ENCODE results near the gene SUCLG2.
"Not testable (repeated sequence)": the region's sequence is repeated elsewhere in the genome, so short reads cannot be mapped to it uniquely, and the experiment has no call there.

SUCLG2 gene

GRCh38 chr3:67608034-67608433 lies 46.4 kb downstream of the SUCLG2 start:
- DNase-seq (ENCODE audit: low read depth): no peak

DNA sequence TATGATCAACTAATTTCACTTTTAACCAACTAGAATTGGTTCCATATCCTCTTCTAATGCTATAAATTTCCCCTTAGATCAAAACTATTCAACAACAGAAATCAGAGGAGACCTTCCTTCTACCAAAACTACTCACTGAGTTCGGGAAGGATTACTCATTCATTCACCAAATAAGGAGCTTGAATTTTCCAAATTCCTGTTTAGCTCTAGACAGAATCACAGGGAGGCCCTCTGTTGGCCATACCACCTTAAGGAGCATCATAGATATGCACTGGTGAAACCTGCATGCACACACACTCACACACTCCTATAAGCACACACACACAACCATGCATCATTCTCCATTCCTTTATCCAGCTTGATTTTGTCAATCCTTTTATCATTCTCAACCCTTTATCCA lies 49.0 kb downstream of the SUCLG2 start:
- no peak for DNase-seq (ENCODE audit: low read depth)

DNA sequence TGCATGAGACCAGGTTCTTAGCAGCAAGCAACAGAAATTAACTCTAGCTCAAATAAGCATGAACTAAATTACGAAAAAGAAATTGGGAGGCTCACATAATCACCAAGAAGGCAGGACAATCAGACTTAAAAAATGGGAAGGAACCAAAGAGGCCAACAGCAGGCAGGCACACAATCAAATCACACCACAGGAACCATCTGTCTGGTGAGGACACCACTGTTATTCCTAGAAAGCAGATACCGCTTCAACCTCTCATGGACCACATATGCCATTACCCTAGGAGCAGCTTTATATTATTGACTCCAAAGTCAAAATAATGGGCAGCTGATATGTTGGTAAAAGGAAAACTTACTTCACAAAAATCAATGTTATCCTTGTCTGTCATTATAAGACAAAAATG lies 51.6 kb downstream of the SUCLG2 start:
- no peak for DNase-seq (ENCODE audit: low read depth)

GRCh38 chr3:67601919-67602608 lies 52.3 kb downstream of the SUCLG2 start:
- DNase-seq (ENCODE audit: low read depth): no peak

DNA sequence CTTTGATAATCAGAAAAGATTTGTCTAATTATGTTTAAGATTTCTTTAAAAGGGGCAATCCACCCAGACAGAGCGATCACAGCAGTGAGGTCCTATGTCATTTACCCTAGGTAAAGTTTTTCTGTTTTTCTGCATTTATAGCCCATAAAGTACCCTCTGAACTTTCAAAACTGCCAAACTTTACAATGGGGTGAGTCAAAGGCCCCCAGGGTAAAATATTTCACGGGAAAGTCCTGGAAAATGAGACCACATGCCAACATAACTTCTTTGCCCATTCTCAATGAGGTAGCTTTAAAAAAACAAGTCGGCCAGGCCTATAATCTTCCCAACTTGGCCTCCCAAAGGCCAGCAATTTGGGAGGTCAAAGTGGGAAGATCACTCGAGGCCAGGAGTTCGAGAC lies 53.0 kb downstream of the SUCLG2 start:
- no peak for DNase-seq (ENCODE audit: low read depth)

- no peak for DNase-seq (ENCODE audit: low read depth)
Observed at GRCh38 chr3:67599821-67600220, 54.6 kb downstream of the SUCLG2 start.

- DNase-seq (ENCODE audit: low read depth): no peak
Observed at GRCh38 chr3:67598814-67599556, 55.4 kb downstream of the SUCLG2 start.

- DNase-seq (ENCODE audit: low read depth): no peak
Observed at GRCh38 chr3:67595424-67595823, 59.0 kb downstream of the SUCLG2 start.

GRCh38 chr3:67593761-67594234 lies 60.6 kb downstream of the SUCLG2 start:
- DNase-seq (ENCODE audit: low read depth): no peak

DNA sequence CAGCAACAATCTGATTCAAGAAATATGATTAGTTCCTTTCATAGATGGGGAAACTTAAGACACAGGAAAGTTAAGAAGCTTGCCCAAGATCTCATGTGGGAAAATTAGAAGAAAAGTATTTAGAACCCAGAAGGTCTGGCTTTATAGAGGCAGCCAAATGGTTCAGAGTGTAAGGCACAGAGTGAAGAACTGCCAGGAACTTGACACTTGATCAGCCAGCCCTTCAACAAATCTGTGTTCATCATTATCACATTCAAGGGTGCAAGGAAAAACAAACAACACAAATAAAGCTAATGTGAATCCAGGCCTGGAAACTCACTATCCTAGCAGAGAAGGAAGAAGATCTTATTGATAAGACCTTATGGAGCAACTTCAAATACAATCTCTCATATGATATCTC lies 62.4 kb downstream of the SUCLG2 start:
- no peak for DNase-seq (ENCODE audit: low read depth)

GRCh38 chr3:67587811-67588210 lies 66.6 kb downstream of the SUCLG2 start:
- DNase-seq (ENCODE audit: low read depth): no peak

DNA sequence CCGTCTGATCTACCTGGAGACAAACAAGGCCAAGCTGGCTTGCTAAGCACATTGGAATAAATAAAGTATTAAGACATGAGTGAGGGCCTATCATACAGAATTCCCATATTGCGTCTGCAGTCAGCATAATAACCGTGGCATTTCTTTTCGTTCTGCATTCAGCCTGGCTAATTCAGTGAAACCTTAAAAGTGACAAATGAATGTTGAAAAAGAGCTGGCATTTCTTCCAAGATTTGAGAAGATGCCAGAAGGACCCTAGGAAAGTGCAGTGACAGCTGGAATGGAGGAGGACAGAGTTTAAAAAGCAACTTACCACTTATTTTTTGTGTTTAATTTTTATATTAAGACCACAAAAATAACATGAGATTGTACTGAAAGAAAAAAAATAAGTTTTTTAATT lies 67.1 kb downstream of the SUCLG2 start:
- no peak for DNase-seq (ENCODE audit: low read depth)

GRCh38 chr3:67584608-67585007 lies 69.8 kb downstream of the SUCLG2 start:
- not testable (repeated sequence) for DNase-seq (ENCODE audit: low read depth)

DNA sequence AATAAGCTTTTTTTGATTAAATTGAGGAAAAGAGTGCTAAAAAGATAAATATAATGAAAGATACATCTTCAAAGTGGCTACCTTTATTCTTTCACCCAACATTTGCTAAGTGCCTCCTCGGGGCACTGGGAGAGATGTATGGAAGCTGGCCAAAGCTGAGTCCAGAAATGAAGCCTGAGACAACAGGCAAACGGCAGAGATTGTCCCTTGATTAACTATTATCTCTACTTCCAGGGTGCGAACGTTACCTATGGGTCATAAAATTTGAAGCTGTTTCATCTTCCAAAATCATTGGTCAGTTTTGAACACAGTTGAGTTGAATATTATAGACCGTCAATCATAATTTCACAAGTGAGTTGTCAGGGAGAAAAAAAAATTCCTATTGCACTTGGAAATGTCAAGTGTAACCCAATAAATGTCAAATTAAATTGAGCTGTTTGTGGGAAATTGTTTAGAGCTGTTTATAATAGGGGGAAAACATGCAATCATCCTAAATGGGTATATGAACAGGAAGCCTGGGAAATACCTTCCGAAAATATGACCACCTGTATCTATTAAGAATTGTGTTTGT lies 73.9 kb downstream of the SUCLG2 start:
- no peak for DNase-seq (ENCODE audit: low read depth)

- no peak for DNase-seq (ENCODE audit: low read depth)
Observed at GRCh38 chr3:67578416-67578815, 76.0 kb downstream of the SUCLG2 start.

DNA sequence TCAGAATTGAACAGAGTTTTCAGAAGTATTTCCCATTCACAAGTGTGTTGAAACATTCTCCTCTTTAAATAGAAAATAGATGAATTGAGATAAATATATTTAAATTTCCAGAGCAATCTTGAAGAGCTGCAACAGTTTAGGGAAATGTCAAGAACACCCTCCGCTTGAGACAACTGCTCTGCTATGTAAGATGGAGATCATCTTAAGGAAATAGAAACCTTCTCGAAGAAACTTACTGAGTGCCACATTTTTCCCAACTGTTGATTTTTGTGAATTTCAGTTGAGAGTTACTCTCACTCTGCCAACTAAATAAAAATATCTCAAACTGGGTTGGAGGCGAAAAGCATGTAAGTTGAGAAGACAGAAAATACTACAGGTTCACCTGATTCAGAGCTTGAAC lies 78.0 kb downstream of the SUCLG2 start:
- no peak for DNase-seq (ENCODE audit: low read depth)

DNA sequence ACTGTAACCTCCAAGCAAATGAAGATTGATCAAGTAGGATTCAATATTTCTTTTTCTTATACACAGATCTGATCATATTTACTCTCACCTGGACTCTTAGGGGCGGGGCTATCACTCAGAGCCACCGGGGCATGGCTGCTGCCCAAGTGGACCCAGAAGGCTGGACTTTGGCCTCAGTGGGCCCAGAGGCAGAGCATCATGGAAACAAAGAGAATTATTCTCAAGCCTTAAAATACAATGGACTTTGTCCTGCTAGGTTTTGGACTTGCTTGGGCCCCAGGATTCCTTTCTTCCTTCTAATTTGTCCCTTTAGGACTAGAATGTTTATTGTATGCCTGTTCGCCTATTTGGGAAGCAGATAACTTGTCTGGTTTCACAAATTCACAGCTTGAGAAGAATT lies 85.1 kb downstream of the SUCLG2 start:
- DNase-seq (ENCODE audit: low read depth): no peak

DNA sequence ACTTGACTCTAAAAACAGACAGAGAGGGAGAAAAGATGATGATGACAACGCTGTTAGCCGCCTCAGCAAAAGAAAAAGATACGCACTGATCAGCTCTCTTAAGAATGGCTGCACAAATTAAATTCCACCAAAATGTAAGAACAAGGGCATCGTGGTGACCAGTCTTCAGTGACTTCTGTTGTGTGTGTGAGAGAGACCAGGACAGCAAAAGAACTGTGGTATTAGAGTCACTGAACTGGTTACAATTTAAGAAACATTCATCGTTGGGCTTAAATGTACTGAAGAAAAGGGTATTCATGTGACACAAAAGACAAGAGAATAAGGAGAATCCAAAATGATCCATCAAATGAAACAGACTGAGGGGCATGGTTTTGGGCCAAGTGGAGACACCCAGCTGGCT lies 86.5 kb downstream of the SUCLG2 start:
- no peak for DNase-seq (ENCODE audit: low read depth)

- no peak for DNase-seq (ENCODE audit: low read depth)
Observed at GRCh38 chr3:67564973-67565372, 89.4 kb downstream of the SUCLG2 start.

DNA sequence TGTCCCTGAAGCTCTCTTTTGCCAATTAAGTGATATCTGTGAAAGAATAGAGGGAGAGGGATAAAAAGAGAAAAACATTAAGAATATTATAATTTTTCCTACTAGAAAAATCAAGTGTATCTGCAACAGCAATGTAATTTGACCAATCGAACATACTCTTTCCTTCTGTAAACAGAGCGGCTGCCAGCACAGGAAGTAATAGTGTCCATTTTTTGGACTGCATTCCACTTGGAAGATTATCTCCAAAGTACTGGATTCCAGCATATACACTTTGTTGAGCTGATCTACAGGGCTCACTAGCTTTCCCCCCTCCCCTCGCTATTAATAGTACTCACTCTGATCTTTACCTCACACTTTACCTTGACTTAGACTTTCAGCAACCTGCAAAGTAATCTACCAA lies 90.4 kb downstream of the SUCLG2 start:
- DNase-seq (ENCODE audit: low read depth): no peak

DNA sequence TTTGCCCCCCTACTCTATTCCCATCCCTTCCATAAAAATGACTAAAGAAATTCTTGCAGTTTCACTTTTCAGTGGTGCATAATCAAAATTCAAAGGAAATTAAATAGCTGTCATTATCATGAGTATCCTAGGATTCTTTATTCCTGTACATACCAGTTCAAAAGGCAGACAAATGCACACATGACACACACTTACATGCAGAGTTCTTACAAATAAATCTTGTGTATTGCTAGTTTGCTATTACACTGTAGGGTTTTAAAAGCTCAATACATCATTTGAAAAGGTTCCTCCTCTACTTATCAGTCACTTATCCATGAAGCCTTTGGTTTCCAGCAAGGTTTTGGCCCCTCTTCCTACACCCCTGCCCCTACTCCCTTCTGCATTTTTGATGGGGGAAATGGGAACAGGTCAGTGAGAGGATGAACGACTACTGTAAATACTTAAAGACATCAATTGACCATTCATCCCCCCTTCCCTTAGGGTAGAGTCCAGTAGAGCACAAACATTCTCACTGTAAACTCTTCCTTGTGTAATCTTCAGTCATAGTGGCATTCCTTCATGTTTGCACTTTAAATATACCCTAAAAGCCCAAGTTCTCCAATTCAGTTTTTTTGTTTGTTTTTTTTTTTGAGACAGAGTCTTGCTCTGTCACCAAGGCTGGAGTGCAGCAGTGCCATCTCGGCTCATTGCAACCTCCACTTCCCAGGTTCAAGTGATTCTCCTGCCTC lies 92.6 kb downstream of the SUCLG2 start:
- no peak for DNase-seq (ENCODE audit: low read depth)

GRCh38 chr3:67561266-67561665 lies 93.1 kb downstream of the SUCLG2 start:
- no peak for DNase-seq (ENCODE audit: low read depth)
